Right lobe of liver (tissue), 4 donors: ENCODE data around the gene ANKRD37.

ENCODE experiments used
- POLR2A ChIP-seq: fragments of 450-650 bp; IDR thresholded peaks from one replicate; pipeline ENCODE4 v1.6.1; 2017; ENCODE audit warnings: antibody characterized with exemption, mild to moderate bottlenecking
- TF ChIP-seq, protein P1 (sequence below), 4 donors: fragments of 200-600 bp in 3 of 4; fragments of 450-650 bp in 1 of 4; IDR thresholded peaks; one replicate each; pipeline versions ENCODE4 v1.5.1 to v1.8.0; 2016 to 2022; ENCODE audit warnings: antibody characterized with exemption in 4 of 4, mild to moderate bottlenecking in 2 of 4
- donor health status: DM: no; HTN: no; CAD: no.
- donor health status: DM: no; HTN: no; CAD: no.
- donor health status: DM: no; HTN: yes; CAD: no.

DNA sequence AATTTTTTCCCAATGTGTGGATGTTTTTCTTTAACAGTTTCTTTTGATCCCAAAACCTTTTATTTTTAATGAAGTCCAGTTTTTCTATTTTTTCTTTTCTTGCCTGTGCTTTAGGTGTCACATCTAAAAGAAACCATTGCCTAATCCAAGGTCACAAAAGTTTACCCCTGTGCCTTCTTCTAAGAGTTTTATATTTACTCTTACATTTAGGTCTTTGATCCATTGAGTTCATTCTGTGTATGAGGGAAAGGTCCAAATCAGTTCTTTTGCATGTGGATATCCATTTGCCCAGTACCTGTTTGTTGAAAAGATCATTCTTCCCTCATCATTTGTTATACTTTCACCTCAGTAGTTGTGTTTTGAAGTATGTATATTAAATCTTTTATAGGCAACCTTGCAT lies 13.9 kb upstream of the ANKRD37 start:
- TF ChIP-seq, protein P1, sequence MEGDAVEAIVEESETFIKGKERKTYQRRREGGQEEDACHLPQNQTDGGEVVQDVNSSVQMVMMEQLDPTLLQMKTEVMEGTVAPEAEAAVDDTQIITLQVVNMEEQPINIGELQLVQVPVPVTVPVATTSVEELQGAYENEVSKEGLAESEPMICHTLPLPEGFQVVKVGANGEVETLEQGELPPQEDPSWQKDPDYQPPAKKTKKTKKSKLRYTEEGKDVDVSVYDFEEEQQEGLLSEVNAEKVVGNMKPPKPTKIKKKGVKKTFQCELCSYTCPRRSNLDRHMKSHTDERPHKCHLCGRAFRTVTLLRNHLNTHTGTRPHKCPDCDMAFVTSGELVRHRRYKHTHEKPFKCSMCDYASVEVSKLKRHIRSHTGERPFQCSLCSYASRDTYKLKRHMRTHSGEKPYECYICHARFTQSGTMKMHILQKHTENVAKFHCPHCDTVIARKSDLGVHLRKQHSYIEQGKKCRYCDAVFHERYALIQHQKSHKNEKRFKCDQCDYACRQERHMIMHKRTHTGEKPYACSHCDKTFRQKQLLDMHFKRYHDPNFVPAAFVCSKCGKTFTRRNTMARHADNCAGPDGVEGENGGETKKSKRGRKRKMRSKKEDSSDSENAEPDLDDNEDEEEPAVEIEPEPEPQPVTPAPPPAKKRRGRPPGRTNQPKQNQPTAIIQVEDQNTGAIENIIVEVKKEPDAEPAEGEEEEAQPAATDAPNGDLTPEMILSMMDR (IDR thresholded peaks at IDR 0.05) = no peak
- no peak for TF ChIP-seq POLR2A
